HG02759 (cell line): ENCODE data around the gene CCT5.

Source experiments
- ATAC-seq: cut with Tn5 transposase; IDR thresholded peaks from one replicate; pipeline ENCODE4 v1.9.1; 2021; ENCODE audit warnings: mild to moderate bottlenecking, moderate library complexity; ENCODE audit not compliant: unreplicated experiment

Gene CCT5

GRCh38 chr5:10249948-10250805 is at the start of gene CCT5:
CCT5 (plus strand) TSS chr5:10250280; CDS start chr5:10250341, 61 bp downstream.
- peak; percentile 78 for ATAC-seq

- no peak for ATAC-seq
Observed at GRCh38 chr5:10201223-10201868, 48.7 kb upstream of the CCT5 start.

GRCh38 chr5:10202089-10202910 is 47.8 kb upstream of the CCT5 start:
- no peak for ATAC-seq

GRCh38 chr5:10209004-10209403 is 41.1 kb upstream of the CCT5 start:
- no peak for ATAC-seq

- no peak for ATAC-seq
Observed at GRCh38 chr5:10213316-10213715, 36.8 kb upstream of the CCT5 start.

GRCh38 chr5:10214041-10214440 is 36.0 kb upstream of the CCT5 start:
- ATAC-seq = no peak

- no peak for ATAC-seq
Observed at GRCh38 chr5:10215366-10215765, 34.7 kb upstream of the CCT5 start.

- ATAC-seq = no peak
Observed at GRCh38 chr5:10216107-10216506, 34.0 kb upstream of the CCT5 start.

GRCh38 chr5:10218658-10219057 is 31.4 kb upstream of the CCT5 start:
- ATAC-seq = no peak

GRCh38 chr5:10219068-10219467 is 31.0 kb upstream of the CCT5 start:
- no peak for ATAC-seq

- no peak for ATAC-seq
Observed at GRCh38 chr5:10220248-10220647, 29.8 kb upstream of the CCT5 start.

GRCh38 chr5:10222326-10222725 is 27.8 kb upstream of the CCT5 start:
- no peak for ATAC-seq

- no peak for ATAC-seq
Observed at GRCh38 chr5:10227379-10227778, 22.7 kb upstream of the CCT5 start.

GRCh38 chr5:10228288-10228687 is 21.8 kb upstream of the CCT5 start:
- ATAC-seq = no peak

GRCh38 chr5:10229306-10230048 is 20.6 kb upstream of the CCT5 start:
- ATAC-seq = no peak

- ATAC-seq = no peak
Observed at GRCh38 chr5:10232386-10232785, 17.7 kb upstream of the CCT5 start.

GRCh38 chr5:10233011-10233410 is 17.1 kb upstream of the CCT5 start:
- ATAC-seq = no peak

- no peak for ATAC-seq
Observed at GRCh38 chr5:10233505-10233904, 16.6 kb upstream of the CCT5 start.

GRCh38 chr5:10235350-10235749 is 14.7 kb upstream of the CCT5 start:
- ATAC-seq = no peak

GRCh38 chr5:10243660-10244240 is 6.3 kb upstream of the CCT5 start:
- ATAC-seq = peak; percentile 62
